Hippocampal formation (tissue), 2 donors: ENCODE measurements around the gene SLC25A20.
"Not testable (repeated sequence)": the region's sequence is repeated elsewhere in the genome, so short reads cannot be mapped to it uniquely, and the experiment has no call there.

Experiments used
- DNase-seq, 2 donors: peaks; one replicate each; lab custom pipeline; 2025; lab: John Stamatoyannopoulos, UW

SLC25A20 gene

GRCh38 chr3:48847053-48847503, 51.6 kb downstream of the SLC25A20 start:
- DNase-seq = peak; percentile 31 to 59

GRCh38 chr3:48845170-48845569, 53.5 kb downstream of the SLC25A20 start:
- DNase-seq = no peak

- DNase-seq = no peak
Observed at GRCh38 chr3:48837163-48837562, 61.5 kb downstream of the SLC25A20 start.

- no peak for DNase-seq
Observed at GRCh38 chr3:48835650-48836366, 62.9 kb downstream of the SLC25A20 start.

- no peak for DNase-seq
Observed at GRCh38 chr3:48832684-48833083, 66.0 kb downstream of the SLC25A20 start.

- DNase-seq = no peak
Observed at GRCh38 chr3:48830715-48831114, 68.0 kb downstream of the SLC25A20 start.

- not testable (repeated sequence) for DNase-seq
Observed at GRCh38 chr3:48829525-48829924, 69.2 kb downstream of the SLC25A20 start.

- DNase-seq = not testable (repeated sequence)
Observed at GRCh38 chr3:48827874-48828273, 70.8 kb downstream of the SLC25A20 start.

GRCh38 chr3:48826451-48826850, 72.2 kb downstream of the SLC25A20 start:
- DNase-seq = no peak

- no peak for DNase-seq
Observed at GRCh38 chr3:48820612-48821324, 77.9 kb downstream of the SLC25A20 start.

- no peak for DNase-seq
Observed at GRCh38 chr3:48819234-48820221, 79.2 kb downstream of the SLC25A20 start.

- no peak for DNase-seq
Observed at GRCh38 chr3:48811524-48811923, 87.2 kb downstream of the SLC25A20 start.
